Right lobe of liver (tissue), 6 donors: ENCODE measurements around the gene HOXD4. TPM values are rescaled to one million over a fixed set of nuclear protein-coding genes. Genes with fewer than 3 reads are reported as not detected.

ENCODE experiments used
- ATAC-seq, 4 donors: fragments of 200-7000 bp; cut with Tn5 transposase; one replicate each; pipeline ENCODE4 v1.9.1; 2020; ENCODE audit warnings: mild to moderate bottlenecking in 4 of 4, moderate library complexity in 4 of 4
- DNase-seq, 3 donors: peaks; one replicate each; pipeline ENCODE4 v3.0.0-alpha.2; 2020
- H3K27ac ChIP-seq, 3 donors: fragments of 200-600 bp; one replicate each; pipeline ENCODE4 v1.8.0; 2022
- H3K27me3 ChIP-seq, 2 donors: fragments of 200-600 bp; one replicate each; pipeline ENCODE4 v1.8.0; 2022
- H3K36me3 ChIP-seq, 4 donors: fragments of 200-600 bp; sonication (generic) in 1 of 4; one replicate each; pipeline versions ENCODE4 v1.5.1 to v1.8.0; 2017 to 2022; ENCODE audit warnings: control low read depth in 1 of 4
- H3K4me1 ChIP-seq, 4 donors: fragments of 200-600 bp; sonication (generic) in 1 of 4; one replicate each; pipeline versions ENCODE4 v1.5.1 to v1.8.0; 2017 to 2022; ENCODE audit warnings: control low read depth in 1 of 4
- H3K4me3 ChIP-seq, 3 donors: fragments of 200-600 bp; one replicate each; pipeline ENCODE4 v1.8.0; 2022
- H3K9me3 ChIP-seq, 4 donors: fragments of 200-600 bp; sonication (generic) in 1 of 4; one replicate each; pipeline versions ENCODE4 v1.5.1 to v1.8.0; 2017 to 2022; ENCODE audit warnings: control low read depth in 1 of 4
- POLR2A ChIP-seq: fragments of 450-650 bp; IDR thresholded peaks from one replicate; pipeline ENCODE4 v1.6.1; 2017; ENCODE audit warnings: antibody characterized with exemption, mild to moderate bottlenecking
- WGBS: methylation state at CpG from one replicate; pipeline ENCODE4 v1.1.6; 2018; ENCODE audit warnings: low coverage, low lambda C conversion rate; ENCODE audit not compliant: insufficient coverage; ENCODE audit errors: missing lambda C conversion rate; 5-methylcytosine and 5-hydroxymethylcytosine counted together
- intact Hi-C, 2 donors: fragments of 100-400 bp; cut with DNase I; formaldehyde crosslinking; loops; one replicate each; pipeline versions ENCODE4 v1.11.2 to v1.14.1; 2022
- total RNA-seq, 6 experiments: library from RNA; depleted of rRNA in 2 of 6; stranded (reverse); fragments of >200 nt in 2 of 6; fragmentation: NEBNext Ultra II Directional in 3 of 6; extraction: Animal tissue kit (Norgen Biotek cat#: 25700) in 3 of 6; gene quantifications; one replicate each; pipeline versions ENCODE4 v1.1.0 to v1.2.4, GENCODE V29; 2016 to 2023
- TF ChIP-seq, protein P1 (sequence below), 4 donors: fragments of 200-600 bp in 3 of 4; fragments of 450-650 bp in 1 of 4; IDR thresholded peaks; one replicate each; pipeline versions ENCODE4 v1.5.1 to v1.8.0; 2016 to 2022; ENCODE audit warnings: antibody characterized with exemption in 4 of 4, mild to moderate bottlenecking in 2 of 4
- donor health status: DM: no; HTN: yes; CAD: no.
- donor health status: DM: no; HTN: no; CAD: no.
- donor health status: DM: no; HTN: no; CAD: no.
- donor health status: DM: no; HTN: yes; CAD: no.
- donor health status: DM: no; HTN: yes; CAD: no.

Gene HOXD4
- total RNA-seq, 6 experiments from 2014 or later = not detected

DNA sequence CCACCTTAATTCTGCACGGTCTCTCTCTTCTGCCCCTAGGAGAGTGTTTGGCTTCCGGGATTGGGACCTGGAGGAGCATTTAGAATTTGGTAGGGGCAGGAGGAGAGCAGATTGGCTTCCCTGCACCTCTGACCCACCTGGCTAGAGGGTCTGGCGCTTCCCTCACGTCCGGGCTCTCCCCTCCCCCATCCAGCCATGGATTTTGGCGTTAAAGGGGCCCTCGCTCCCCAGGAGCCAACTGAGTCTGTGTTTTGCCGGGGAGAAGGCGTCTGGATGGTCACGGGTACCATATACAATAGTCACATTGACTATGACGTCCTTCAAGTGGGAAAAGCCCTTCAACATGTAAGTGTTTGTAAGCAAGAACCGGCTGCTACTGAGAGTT, 12.3 kb downstream of the HOXD4 start:
- ATAC-seq = no peak

DNA sequence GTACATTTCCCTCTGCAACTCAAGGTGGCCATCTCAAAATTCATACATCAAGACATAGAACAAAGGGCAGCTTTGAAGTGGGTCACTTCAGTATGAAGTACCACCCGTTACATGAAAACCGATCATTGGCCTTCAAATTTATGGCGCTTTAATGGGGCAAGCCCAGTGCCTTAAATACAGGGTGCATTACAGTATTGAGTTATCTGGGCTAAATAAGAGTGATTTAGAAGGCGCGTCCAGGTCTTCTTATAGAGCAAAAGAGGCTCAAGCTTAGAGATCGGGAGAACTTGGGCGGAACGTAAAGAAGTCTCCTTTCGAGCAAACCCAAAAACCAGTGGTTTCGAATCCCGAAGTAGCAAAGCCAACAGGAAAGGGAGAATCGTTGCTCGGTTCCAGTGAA, 12.9 kb downstream of the HOXD4 start:
- Histone ChIP-seq H3K4me3 (no peak overlapping the region), H3K4me1 (peaks cover 0 to 13% (median 0%) of the 10 kb centered on the region in 4 donors), H3K9me3 (no peaks in the 10 kb centered on the region), H3K36me3 (no peaks in the 10 kb centered on the region), H3K27me3 (peaks cover 10 to 70% of the 10 kb centered on the region in 2 donors), H3K27ac (no peak overlapping the region)
- TF ChIP-seq POLR2A = no peak
- TF ChIP-seq, protein P1, sequence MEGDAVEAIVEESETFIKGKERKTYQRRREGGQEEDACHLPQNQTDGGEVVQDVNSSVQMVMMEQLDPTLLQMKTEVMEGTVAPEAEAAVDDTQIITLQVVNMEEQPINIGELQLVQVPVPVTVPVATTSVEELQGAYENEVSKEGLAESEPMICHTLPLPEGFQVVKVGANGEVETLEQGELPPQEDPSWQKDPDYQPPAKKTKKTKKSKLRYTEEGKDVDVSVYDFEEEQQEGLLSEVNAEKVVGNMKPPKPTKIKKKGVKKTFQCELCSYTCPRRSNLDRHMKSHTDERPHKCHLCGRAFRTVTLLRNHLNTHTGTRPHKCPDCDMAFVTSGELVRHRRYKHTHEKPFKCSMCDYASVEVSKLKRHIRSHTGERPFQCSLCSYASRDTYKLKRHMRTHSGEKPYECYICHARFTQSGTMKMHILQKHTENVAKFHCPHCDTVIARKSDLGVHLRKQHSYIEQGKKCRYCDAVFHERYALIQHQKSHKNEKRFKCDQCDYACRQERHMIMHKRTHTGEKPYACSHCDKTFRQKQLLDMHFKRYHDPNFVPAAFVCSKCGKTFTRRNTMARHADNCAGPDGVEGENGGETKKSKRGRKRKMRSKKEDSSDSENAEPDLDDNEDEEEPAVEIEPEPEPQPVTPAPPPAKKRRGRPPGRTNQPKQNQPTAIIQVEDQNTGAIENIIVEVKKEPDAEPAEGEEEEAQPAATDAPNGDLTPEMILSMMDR (IDR thresholded peaks at IDR 0.05) = no peak
- intact Hi-C loops = no loop called here
- ATAC-seq (no peak), DNase-seq (no peak)
- WGBS = 12% methylated on average over 12 of the region's 13 CpGs

More for the DNA sequence above, 12.3 kb downstream of the HOXD4 start:
- DNase-seq = no peak
- Histone ChIP-seq H3K4me3 (no peak overlapping the region), H3K27me3 (peaks cover 10 to 71% of the 10 kb centered on the region in 2 donors), H3K36me3 (no peaks in the 10 kb centered on the region), H3K9me3 (no peaks in the 10 kb centered on the region), H3K4me1 (peaks cover 0 to 13% (median 0%) of the 10 kb centered on the region in 4 donors), H3K27ac (no peak overlapping the region)
- TF ChIP-seq, protein P1 (IDR thresholded peaks at IDR 0.05) = no peak
- TF ChIP-seq POLR2A = no peak
- 3% methylated on average over 11 of the region's 12 CpGs for WGBS
- intact Hi-C loops = no loop called here

GRCh38 chr2:176164611-176165369, 13.4 kb downstream of the HOXD4 start:
- H3K4me1 ChIP-seq = peaks cover 0 to 8% (median 0%) of the 10 kb centered on the region in 4 donors
- H3K27me3 ChIP-seq = peaks cover 10 to 64% of the 10 kb centered on the region in 2 donors
- no peak for ATAC-seq
- no peak overlapping the region for H3K27ac ChIP-seq
- no peak for TF ChIP-seq POLR2A
- TF ChIP-seq, protein P1 (IDR thresholded peaks at IDR 0.05) = no peak
- DNase-seq = no peak
- H3K9me3 ChIP-seq = no peaks in the 10 kb centered on the region
- H3K36me3 ChIP-seq = no peaks in the 10 kb centered on the region
- WGBS = 5% methylated on average over 21 of the region's 52 CpGs
- no peak overlapping the region for H3K4me3 ChIP-seq
- intact Hi-C loops = no loop called here

DNA sequence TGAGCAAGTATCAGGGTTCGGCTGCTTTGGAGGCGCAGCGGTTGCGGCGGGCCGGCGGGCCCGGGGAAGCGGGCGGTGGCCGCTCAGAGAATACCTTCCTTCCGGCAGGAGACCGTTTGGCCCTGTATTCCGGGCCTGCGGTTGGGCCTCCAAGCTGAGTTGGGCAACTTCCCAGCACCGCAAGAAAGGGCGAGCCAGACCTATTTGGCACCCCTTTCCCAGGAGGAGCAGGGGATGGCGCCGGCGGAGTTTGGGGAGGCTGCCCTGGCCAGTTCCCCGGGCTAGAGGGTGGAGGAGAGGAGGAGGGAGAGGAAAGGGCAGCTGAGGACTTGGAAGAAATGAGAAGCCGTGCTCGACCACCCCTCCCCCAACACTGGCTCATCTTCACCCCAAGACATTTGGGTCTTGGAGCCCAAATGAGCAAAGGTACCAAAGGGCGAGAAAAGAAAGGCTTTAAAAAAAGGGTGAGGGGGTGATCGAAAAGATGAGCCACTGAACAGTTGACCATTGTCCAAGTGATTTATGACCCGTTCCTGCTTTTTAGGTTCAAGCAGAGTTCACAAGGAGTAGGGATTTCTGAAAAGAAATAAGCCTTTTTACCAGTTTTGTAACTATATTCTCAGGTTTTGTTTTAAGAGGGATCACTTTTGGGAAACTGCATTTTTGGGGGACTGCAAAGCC, 14.2 kb downstream of the HOXD4 start:
- WGBS = 1% methylated on average over 23 of the region's 26 CpGs
- Histone ChIP-seq H3K4me3 (no peak overlapping the region), H3K36me3 (no peaks in the 10 kb centered on the region), H3K27ac (no peak overlapping the region), H3K4me1 (peaks cover 0 to under 1% (median 0%) of the 10 kb centered on the region in 4 donors), H3K27me3 (peaks cover 10 to 62% of the 10 kb centered on the region in 2 donors), H3K9me3 (no peaks in the 10 kb centered on the region)
- intact Hi-C loops = no loop called here
- DNase-seq = no peak
- TF ChIP-seq POLR2A = no peak
- TF ChIP-seq, protein P1 (IDR thresholded peaks at IDR 0.05) = no peak
- no peak for ATAC-seq
